Left colon (tissue), 2 donors: ENCODE results near the gene IWS1. TPM values are rescaled to one million over a fixed set of nuclear protein-coding genes. Genes with fewer than 3 reads are reported as not detected.
A peak's percentile ranks its signal among the peaks of the same experiment; 100 is the strongest.
"Not testable (repeated sequence)": the region's sequence is repeated elsewhere in the genome, so short reads cannot be mapped to it uniquely, and the experiment has no call there.

Experiments used
- ATAC-seq: fragments of 200-7000 bp; cut with Tn5 transposase; one replicate; pipeline ENCODE4 v1.9.1; 2020; ENCODE audit warnings: mild to moderate bottlenecking, moderate library complexity
- DNase-seq, 2 donors: peaks; one replicate each; pipeline ENCODE4 v3.0.0-alpha.2; 2020
- intact Hi-C, 2 donors: fragments of 100-400 bp; cut with DNase I in 1 of 2; cut with micrococcal nuclease in 1 of 2; formaldehyde crosslinking; loops; one replicate each; pipeline versions ENCODE4 v1.11.2 to v1.14.0; 2022; cut with DNase I, micrococcal nuclease
- total RNA-seq, 2 donors: library from RNA; stranded (reverse); fragmentation: NEBNext Ultra II Directional; extraction: Animal tissue kit (Norgen Biotek cat#: 25700); gene quantifications; one replicate each; pipeline ENCODE4 v1.2.1, GENCODE V29; 2021
- donor health status: DM: no; HTN: no; CAD: no.
- donor health status: DM: yes; HTN: yes; CAD: no.

Gene IWS1
- total RNA-seq, 2 donors from 2014 or later, result 32.9 to 39.5 TPM

GRCh38 chr2:127563458-127564428 is 37.5 kb upstream of the IWS1 start:
- intact Hi-C loops, result no loop called here
- ATAC-seq, result peak; percentile 70
- DNase-seq, result no peak

- intact Hi-C loops, result no loop called here
- DNase-seq (no peak), ATAC-seq (no peak)
Measured at GRCh38 chr2:127562936-127563335, 36.6 kb upstream of the IWS1 start.

- DNase-seq, result no peak
- intact Hi-C loops, result no loop called here
- ATAC-seq, result no peak
Measured at GRCh38 chr2:127561371-127561770, 35.1 kb upstream of the IWS1 start.

- ATAC-seq, result no peak
- no peak for DNase-seq
- intact Hi-C loops, result no loop called here
Measured at GRCh38 chr2:127560931-127561280, 34.6 kb upstream of the IWS1 start.

GRCh38 chr2:127560201-127560930 is 34.1 kb upstream of the IWS1 start:
- intact Hi-C loops, result no loop called here
- ATAC-seq (peak; percentile 9), DNase-seq (no peak)

- intact Hi-C loops, result no loop called here
- DNase-seq (no peak), ATAC-seq (no peak)
Measured at GRCh38 chr2:127559454-127559853, 33.2 kb upstream of the IWS1 start.

GRCh38 chr2:127558911-127559310 is 32.6 kb upstream of the IWS1 start:
- intact Hi-C loops, result no loop called here

GRCh38 chr2:127552846-127553245 is 26.6 kb upstream of the IWS1 start:
- no peak for ATAC-seq
- intact Hi-C loops, result no loop called here
- DNase-seq, result no peak

More at GRCh38 chr2:127558911-127559310, 32.6 kb upstream of the IWS1 start:
- ATAC-seq (no peak), DNase-seq (no peak)

GRCh38 chr2:127552336-127552735 is 26.0 kb upstream of the IWS1 start:
- ATAC-seq (no peak), DNase-seq (no peak)
- intact Hi-C loops, result no loop called here

- ATAC-seq (no peak), DNase-seq (no peak)
- intact Hi-C loops, result no loop called here
Measured at GRCh38 chr2:127551221-127551930, 25.1 kb upstream of the IWS1 start.

- intact Hi-C loops, result no loop called here
- no peak for ATAC-seq
- DNase-seq, result no peak
Measured at GRCh38 chr2:127546797-127547196, 20.5 kb upstream of the IWS1 start.

- DNase-seq (no peak), ATAC-seq (no peak)
- intact Hi-C loops, result no loop called here
Measured at GRCh38 chr2:127545796-127546195, 19.5 kb upstream of the IWS1 start.

- DNase-seq, result no peak
Measured at GRCh38 chr2:127545189-127545588, 18.9 kb upstream of the IWS1 start.

GRCh38 chr2:127543013-127543501 is 16.8 kb upstream of the IWS1 start:
- intact Hi-C loops, DNase-seq: not testable (repeated sequence)
- ATAC-seq, result peak; percentile 55

More at GRCh38 chr2:127545189-127545588, 18.9 kb upstream of the IWS1 start:
- no peak for ATAC-seq
- intact Hi-C loops, result no loop called here

GRCh38 chr2:127542231-127542630 is 15.9 kb upstream of the IWS1 start:
- intact Hi-C loops, result no loop called here
- ATAC-seq (peak; percentile 43), DNase-seq (no peak)

GRCh38 chr2:127541809-127542208 is 15.5 kb upstream of the IWS1 start:
- DNase-seq (no peak), ATAC-seq (peak; percentile 7)
- intact Hi-C loops, result no loop called here

- intact Hi-C loops, result no loop called here
- DNase-seq (no peak), ATAC-seq (no peak)
Measured at GRCh38 chr2:127537644-127538043, 11.4 kb upstream of the IWS1 start.

GRCh38 chr2:127536707-127537541 is 10.6 kb upstream of the IWS1 start:
- intact Hi-C loops, result no loop called here
- peak; percentile 36 for ATAC-seq
- DNase-seq, result no peak
